HG03045 (cell line): ENCODE measurements around the gene NQO1.

ENCODE experiments used
- ATAC-seq: cut with Tn5 transposase; IDR thresholded peaks from one replicate; pipeline ENCODE4 v1.9.1; 2021; ENCODE audit warnings: mild to moderate bottlenecking, moderate library complexity; ENCODE audit not compliant: unreplicated experiment

Gene NQO1

DNA sequence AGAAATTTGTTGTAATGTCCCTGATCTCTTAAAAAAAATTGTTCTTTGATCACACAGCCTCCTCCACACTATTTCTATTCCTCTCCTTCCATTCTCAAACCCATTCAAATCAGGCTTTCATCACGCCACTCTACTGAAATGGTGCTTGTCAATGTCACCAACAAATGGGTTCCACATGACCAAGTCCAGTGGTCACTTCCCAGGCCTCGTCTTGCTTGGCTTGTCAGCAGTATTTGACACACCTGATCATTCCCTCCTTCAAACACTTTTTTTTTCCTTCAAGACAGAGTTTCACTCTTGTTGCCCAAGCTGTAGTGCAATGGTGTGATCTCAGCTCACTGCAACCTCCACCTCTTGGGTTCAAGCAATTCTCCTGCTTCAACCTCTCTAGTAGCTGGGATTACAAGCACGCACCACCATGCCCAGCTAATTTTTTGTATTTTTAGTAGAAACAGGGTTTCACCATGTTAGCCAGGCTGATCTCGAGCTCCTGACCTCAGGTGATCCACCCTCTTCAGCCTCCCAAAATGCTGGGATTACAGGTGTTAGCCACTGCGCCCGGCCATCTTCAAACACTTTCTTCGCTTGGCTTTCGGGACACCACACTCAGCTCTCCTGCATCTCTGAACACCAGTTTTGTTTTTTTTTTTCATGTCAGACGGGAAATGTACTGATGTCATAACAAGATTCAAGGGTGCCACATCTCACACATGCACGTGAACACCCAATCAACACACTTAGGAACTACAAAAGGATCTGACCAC lies 18.3 kb downstream of the NQO1 start:
- ATAC-seq = no peak

DNA sequence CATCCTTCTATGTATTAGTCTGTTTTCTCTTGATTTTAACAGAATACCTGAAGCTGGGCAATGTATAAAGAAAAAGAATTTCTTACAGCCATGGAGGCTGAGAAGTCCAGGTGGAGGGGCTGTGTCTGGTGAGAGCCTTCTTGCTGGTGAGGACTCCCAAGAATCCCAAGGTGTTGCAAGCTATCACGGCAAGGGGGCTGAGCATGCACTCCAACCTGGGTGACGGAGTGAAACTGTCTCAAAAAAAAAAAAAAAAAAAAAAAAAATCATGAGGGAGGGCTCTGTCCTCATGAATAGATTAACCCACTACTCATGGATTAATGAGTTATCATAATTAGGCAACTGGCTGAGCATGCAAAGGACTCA lies 19.4 kb downstream of the NQO1 start:
- no peak for ATAC-seq

DNA sequence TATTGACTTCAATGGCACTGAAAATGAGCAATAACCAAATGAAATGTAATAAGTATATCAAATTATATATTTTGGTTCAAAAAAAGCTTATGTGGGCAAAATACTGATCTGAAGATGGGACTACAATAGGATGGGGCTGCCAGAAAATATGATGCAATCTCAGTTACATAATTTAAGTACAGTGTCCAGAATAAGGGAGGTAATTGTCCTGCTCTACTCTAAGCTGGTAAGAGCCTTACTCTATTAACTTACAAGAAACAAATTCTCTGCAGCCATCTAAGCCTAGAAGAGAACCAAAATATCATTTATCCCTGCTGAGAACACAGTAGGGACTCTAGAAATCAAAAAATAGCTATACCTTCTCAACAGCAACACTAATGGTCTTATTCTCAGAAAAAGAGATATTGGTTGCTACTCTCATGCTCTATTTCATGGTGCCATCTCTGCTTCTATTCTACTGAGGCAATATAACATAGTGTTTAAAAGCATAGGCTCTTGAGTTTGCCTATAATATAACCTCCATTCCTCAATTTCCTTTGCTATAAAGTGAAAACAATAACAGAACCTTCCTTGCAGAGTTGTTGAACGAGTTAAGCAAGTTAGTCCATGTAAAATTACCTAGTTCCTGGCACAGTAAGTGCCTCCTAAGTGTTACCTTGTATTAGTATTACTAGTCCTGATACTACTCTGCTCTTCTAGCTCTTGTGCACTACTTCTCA lies 19.9 kb downstream of the NQO1 start:
- ATAC-seq = no peak

DNA sequence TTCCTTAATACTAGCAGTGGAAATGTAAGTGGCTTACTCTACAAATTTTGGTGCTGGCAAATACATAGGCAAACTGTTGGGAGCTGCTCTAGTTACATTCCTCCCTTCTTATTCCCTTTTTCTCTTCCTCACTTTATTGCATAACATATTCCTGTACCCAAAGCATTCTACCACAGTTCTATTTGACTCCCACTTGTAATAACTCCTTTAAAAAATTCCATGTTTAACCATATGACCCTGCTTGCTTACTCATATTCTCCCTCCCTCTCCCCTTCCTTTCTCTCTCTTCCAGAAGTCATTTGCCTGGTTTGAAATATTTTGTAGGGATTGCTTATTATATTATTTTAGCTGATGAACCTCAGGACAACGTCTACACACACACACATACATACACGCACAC lies 22.7 kb downstream of the NQO1 start:
- ATAC-seq = no peak

DNA sequence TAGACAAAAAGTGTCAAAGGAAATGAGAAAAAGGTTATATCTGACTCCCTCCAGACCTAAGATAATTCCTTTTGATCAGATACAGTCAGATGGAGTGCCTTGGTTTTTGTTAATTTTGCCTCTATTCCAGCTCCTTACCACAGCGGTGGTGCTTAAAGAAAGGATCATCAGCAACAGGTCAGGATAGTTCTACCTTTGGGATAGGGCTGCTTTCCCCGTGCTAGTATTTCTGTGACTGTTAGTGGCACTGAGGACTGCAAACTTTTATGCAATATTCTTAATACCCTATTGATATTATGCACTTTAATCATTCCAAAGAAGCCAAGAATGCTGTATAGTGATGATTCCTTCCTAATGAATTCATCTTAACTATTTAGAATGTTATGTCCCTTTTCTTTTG lies 24.5 kb downstream of the NQO1 start:
- ATAC-seq = no peak

DNA sequence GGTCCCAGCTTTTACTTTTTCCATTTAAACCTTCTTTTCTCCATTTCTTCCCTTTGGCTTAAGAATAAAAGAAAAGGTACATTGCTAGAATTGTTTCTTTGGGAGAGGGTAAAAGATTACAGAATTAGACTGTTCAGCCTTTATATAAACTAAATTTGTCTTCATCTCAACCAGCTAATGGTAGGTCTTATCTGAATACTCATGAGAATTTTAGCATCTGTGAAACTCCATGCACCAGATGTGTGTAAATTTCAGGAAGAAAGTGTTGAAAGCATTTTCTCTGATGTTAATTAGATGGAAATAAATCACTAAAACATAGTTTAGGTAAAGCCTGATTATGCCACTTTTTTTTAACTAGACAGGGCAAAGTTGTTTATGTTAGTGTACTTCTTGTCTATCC lies 24.9 kb downstream of the NQO1 start:
- ATAC-seq = no peak

DNA sequence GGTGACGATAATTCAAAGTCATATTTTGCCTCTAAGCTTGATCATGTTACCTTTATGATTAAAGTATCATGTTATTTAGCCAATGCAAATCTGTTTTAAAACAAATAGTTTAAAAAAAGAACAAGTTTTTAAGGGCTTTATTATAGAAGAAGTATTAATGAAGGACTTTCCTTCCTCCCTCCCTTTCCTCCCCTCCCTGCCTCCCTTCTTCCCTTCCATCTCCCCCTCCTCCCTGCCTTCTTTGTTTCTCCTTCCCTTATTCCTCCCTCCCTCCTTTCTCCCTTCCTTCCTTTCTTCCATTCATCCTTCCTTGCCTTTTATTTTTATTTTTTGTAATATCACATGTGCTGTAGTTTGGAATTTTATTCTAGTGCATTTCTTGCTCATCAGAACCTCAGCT lies 26.4 kb downstream of the NQO1 start:
- ATAC-seq = no peak

DNA sequence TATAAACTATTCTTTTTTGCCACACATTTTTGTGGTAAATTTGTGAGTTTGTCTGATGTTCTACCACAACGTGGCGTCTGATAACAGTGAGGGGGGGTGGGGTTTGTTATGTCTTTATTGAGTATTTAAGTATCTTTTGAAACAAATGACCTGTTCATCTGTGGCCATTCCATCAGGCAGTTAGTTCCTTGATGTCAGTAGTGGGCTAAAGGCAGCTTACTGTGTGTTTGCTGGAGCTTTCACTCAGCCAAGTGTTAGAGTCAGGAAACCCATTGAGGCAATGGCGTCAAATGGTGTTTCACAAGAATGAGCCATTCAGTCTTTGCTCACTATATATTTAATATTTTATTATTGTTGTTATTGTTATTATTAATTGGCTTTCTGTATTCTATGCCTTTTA lies 28.0 kb downstream of the NQO1 start:
- ATAC-seq = no peak

DNA sequence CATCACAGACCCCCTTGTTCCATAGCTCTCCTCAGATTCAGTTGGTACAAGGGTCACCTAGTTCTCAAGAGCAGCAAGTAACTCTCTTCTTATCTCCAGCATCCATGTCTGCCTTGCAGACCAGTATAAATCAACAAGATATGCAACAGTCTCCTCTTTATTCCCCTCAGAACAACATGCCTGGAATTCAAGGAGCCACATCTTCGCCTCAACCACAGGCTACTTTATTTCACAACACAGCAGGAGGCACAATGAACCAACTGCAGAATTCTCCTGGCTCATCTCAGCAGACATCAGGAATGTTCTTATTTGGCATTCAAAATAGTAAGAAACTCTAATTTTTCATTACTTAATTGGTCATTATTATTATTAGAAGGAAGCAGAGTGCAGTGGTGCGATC lies 32.4 kb downstream of the NQO1 start:
- ATAC-seq = no peak

DNA sequence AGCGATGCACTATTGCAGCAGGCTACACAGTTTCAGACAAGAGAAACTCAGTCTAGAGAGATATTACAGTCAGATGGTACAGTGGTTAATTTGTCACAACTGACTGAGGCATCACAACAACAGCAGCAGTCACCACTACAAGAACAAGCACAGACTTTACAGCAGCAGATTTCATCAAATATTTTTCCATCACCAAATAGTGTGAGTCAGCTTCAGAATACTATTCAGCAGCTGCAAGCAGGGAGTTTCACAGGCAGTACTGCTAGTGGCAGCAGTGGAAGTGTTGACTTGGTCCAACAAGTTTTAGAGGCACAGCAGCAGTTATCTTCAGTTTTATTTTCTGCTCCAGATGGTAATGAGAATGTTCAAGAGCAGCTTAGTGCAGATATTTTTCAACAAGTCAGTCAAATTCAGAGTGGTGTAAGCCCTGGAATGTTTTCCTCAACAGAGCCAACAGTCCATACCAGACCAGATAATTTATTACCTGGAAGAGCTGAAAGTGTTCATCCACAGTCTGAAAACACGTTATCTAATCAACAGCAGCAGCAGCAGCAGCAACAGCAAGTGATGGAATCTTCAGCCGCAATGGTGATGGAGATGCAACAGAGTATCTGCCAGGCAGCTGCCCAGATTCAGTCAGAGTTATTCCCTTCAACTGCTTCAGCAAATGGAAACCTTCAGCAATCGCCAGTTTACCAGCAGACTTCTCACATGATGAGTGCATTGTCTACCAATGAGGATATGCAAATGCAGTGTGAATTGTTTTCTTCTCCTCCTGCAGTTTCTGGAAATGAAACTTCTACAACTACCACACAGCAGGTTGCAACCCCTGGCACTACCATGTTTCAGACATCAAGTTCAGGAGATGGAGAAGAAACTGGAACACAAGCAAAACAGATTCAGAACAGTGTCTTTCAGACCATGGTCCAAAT lies 34.1 kb downstream of the NQO1 start:
- no peak for ATAC-seq

DNA sequence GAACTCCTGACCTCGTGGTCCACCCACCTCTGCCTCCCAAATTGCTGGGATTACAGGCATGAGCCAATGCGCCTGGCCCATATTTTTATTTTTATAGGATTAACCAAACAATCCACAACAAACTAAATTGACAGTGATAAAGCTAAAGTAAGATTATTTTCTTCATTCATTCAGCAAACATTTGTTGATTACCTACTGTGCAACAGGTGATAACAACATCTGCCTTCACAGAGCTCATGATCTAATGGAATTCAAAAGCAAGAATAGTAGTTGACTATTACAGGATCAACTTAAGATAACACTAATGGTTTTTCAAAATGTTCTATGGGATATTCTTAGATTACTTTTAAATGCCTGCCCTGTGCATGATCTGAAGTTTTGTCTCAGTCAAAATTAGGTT lies 37.8 kb downstream of the NQO1 start:
- ATAC-seq = no peak

DNA sequence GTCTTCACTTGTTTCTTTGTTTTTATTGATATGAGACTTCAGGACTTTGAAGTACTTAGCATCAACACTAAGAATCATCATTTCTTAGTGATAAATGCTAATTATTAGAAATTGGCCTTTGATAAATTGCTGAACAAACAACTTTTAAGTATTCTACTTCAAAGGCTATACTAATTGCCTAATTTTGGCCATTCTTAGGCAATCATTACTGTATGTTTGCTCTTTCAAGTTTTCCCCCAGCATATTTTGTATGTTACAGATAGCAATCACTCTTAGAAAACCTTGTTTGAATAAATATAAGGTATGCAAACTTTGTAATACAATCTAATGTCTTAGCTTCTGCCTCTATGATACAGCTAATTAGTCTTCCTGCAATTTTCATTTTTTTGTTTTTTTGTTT lies 46.0 kb downstream of the NQO1 start:
- no peak for ATAC-seq

DNA sequence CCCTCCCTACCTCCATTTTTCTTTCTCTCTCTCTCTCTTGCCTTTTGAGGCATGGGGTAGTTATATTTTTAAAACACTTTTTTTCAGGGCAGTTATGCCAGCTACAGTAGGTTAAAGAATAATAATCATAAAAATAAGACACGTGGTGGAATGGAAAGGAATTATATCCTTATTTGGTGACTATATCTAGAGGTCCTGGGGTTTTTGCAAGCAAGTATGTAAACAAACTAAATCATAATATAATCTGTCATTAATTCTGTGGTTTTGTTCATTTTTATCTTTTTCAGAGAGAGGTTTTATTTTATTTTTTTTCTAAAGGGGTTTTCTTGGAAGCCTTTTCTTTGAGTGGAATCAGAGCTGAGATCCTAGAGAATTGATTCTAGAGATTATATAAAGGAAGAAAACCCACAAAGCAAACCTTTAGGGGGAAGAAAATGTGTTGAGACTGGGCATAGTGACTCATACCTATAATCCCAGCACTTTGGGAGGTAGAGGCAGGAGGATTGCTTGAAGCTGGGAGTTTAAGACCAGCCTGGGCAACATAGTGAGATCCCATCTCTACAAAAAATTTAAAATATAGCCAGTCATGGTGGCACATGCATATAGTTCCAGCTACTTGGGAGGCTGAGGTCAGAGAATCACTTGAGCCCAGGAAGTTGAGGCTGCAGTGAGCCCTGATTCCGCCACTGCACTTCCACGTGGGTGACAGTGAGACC lies 53.2 kb downstream of the NQO1 start:
- no peak for ATAC-seq

DNA sequence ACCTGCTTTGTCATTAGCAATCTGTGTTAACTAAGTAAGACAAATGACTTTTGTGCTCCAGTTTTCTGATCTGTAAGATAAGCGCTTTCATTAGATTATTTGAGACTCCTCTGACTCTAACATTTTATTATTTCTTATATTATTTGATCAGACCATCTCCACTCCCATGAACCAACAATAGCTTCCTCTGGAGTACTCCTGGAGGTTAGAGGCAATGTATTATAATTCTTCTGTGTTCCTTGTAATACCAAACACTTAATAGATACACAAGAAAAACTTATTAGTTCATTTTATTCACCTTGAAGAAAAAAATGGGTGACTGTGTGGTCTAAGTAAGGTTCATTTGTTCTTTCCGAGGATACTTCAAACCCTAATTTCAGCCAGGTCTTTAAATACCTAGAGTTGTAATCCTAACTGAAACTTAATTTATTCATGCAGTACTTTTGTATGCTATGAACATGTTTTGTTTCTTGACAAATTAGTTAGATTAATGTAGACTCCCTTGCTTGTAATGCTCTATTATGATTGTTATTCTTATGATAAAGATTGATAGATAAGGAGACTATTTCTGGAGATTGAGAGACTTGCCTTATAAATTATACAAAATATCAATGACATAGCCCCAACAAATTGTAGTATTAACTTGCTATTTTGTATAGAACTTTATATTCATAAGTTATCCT lies 53.9 kb downstream of the NQO1 start:
- no peak for ATAC-seq

DNA sequence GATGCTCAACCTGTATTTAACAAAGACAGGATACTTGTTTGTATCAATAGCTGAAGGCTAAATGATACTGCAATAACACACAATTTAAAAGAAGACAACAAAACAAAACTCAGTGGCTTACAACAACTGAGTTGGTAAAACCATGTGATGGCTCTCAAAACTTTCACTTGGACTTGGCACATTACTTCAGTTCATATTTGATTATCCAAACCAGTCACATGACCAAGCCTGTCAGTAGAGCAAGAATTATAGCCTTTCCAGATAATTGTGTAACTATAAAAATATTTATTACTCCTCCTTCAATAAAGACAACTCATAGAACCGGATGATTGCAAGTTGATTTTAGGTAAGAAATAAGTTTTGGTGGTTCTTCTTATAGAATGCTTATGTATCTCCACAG lies 56.8 kb downstream of the NQO1 start:
- ATAC-seq = no peak

DNA sequence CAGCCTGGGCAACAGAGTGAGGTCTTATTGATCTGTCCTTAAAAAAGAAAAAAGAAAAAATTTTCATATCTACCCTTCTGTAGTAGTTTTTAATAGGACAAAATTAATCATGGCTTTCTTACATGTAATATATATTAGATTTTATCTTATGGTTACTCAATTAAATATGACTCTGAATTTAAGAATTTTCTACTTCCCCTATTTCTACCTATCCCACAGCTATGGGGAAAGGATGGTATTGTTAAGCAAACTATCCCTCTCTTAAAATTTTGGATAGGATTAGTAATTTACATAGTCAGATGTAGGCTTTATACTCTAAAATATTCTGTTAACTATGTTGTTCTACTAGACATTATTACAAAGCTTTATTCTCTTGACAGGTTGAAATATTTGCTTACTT lies 62.5 kb downstream of the NQO1 start:
- no peak for ATAC-seq

DNA sequence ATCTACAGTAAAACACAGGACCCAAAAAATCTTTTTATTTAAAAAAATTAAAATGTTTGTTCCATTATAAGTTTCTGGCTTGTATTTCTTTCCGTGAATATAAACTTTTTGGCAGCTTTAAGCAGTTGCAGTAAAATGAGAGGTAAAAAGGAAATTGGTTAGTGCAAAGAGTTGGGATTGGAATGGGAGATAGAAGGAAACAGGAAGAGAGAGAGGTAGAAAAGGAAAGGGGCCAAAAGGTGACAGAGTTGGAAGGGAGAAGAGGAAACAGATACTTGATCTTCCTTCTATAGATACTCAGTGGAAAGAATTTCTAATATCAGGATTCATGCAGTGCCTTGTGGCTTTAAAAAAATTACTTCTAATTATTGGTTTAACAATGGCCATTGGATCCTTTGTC lies 63.5 kb downstream of the NQO1 start:
- no peak for ATAC-seq

DNA sequence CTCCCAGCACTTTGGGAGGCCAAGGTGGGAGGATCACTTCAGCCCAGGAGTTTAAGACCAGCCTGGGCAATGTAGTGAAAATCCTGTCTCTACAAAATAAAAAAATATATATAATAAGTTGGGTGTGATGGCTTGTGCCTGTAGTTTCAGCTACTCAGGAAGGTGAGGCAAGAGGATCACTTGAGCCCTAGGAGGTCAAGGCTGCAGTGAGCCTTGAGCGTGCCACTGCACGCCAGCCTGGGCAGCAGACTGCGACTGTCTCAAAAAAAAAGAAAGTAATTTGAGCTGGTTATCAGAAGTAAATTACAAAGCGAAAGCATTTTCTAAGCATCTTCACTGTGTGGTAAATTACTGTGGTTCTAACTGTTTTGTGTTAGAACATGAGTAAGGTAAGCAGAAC lies 66.2 kb downstream of the NQO1 start:
- ATAC-seq = no peak
